SK-N-SH (cell line): ENCODE measurements around the gene SEZ6L2. TPM values are rescaled to one million over a fixed set of nuclear protein-coding genes. Genes with fewer than 3 reads are reported as not detected.
A peak's percentile ranks its signal among the peaks of the same experiment; 100 is the strongest.

Source experiments
- CTCF ChIA-PET: fragments of 300-600, 350-600 bp; formaldehyde crosslinking; extraction: SDS; loops from one replicate; lab custom pipeline; 2021; lab: Yijun Ruan, JAX
- POLR2A ChIA-PET: fragments of 350-600 bp; sonication (Branson Sonifier 250); formaldehyde crosslinking; extraction: SDS; loops from one replicate; lab custom pipeline; 2020; ENCODE audit warnings: antibody characterized with exemption, inconsistent platforms; lab: Yijun Ruan, JAX
- DNase-seq: peaks from one replicate; pipeline ENCODE4 v3.0.0; 2012
- H2AFZ ChIP-seq: fragments of 200-600 bp; sonication (generic); 2 replicates; pipeline ENCODE4 v1.8.1; 2016; ENCODE audit warnings: antibody characterized with exemption, mild to moderate bottlenecking, low read depth
- H3F3A ChIP-seq: fragments of 200-600 bp; sonication (generic); replicated peaks from 2 replicates; pipeline ENCODE3; 2016; ENCODE audit warnings: antibody characterized with exemption, mild to moderate bottlenecking; ENCODE audit not compliant: insufficient read depth
- H3K27ac ChIP-seq, 2 experiments: fragments of 200-500 bp in 1 of 2; fragments of 200-600 bp in 1 of 2; sonication (Bioruptor generic) in 1 of 2; sonication (generic), shearing (Covaris generic) in 1 of 2; 2 replicates each; pipeline versions ENCODE4 v1.5.1 to v1.6.1; 2014 to 2016; ENCODE audit warnings: low read depth in 2 of 2, inconsistent platforms in 1 of 2, low read length in 1 of 2, mild to moderate bottlenecking in 1 of 2, mixed read lengths in 1 of 2
- H3K27me3 ChIP-seq: fragments of 200-600 bp; sonication (generic), shearing (Covaris generic); 2 replicates; pipeline ENCODE4 v1.6.1; 2016; ENCODE audit warnings: mixed run types; ENCODE audit not compliant: insufficient read depth
- H3K36me3 ChIP-seq, 2 experiments: fragments of 200-500 bp in 1 of 2; fragments of 200-600 bp in 1 of 2; sonication (Bioruptor generic) in 1 of 2; sonication (generic) in 1 of 2; replicated peaks in 1 of 2; 2 replicates each; pipeline versions ENCODE3 to v1.5.1; 2014 to 2016; ENCODE audit warnings: low read length in 1 of 2, mild to moderate bottlenecking in 1 of 2; ENCODE audit not compliant: insufficient read depth in 2 of 2, control insufficient read depth in 1 of 2
- H3K4me1 ChIP-seq, 2 experiments: fragments of 200-500 bp in 1 of 2; fragments of 200-600 bp in 1 of 2; sonication (Bioruptor generic) in 1 of 2; sonication (generic), shearing (Covaris generic) in 1 of 2; 2 replicates each; pipeline versions ENCODE4 v1.5.1 to v1.6.1; 2014 to 2016; ENCODE audit warnings: low read depth in 1 of 2, low read length in 1 of 2, mixed run types in 1 of 2; ENCODE audit not compliant: insufficient read depth in 2 of 2, control insufficient read depth in 1 of 2
- H3K4me2 ChIP-seq: fragments of 200-600 bp; sonication (generic), shearing (Covaris generic); 2 replicates; pipeline ENCODE4 v1.6.1; 2017; ENCODE audit warnings: mixed run types
- H3K4me3 ChIP-seq, 2 experiments: fragments of 200-500 bp in 1 of 2; fragments of 200-600 bp in 1 of 2; sonication (Bioruptor generic) in 1 of 2; sonication (generic), shearing (Covaris generic) in 1 of 2; 2 replicates each; pipeline versions ENCODE4 v1.5.1 to v1.8.1; 2014 to 2016; ENCODE audit warnings: low read depth in 2 of 2, inconsistent platforms in 1 of 2, low read length in 1 of 2, mild to moderate bottlenecking in 1 of 2, mixed read lengths in 1 of 2, moderate library complexity in 1 of 2
- H3K79me2 ChIP-seq: fragments of 200-600 bp; sonication (generic); 2 replicates; pipeline ENCODE4 v1.8.1; 2017; ENCODE audit warnings: mild to moderate bottlenecking; ENCODE audit not compliant: insufficient read depth
- H3K9ac ChIP-seq: fragments of 200-600 bp; sonication (generic); 2 replicates; pipeline ENCODE4 v1.6.1; 2017; ENCODE audit warnings: mixed run types
- H3K9me2 ChIP-seq: fragments of 200-600 bp; sonication (generic); 2 replicates; pipeline ENCODE4 v1.6.1; 2017; ENCODE audit warnings: mixed run types
- H3K9me3 ChIP-seq: fragments of 200-600 bp; sonication (generic); 2 replicates; pipeline ENCODE4 v1.6.1; 2017; ENCODE audit warnings: mixed run types, mild to moderate bottlenecking, moderate library complexity
- H4K20me1 ChIP-seq: fragments of 200-600 bp; sonication (generic); 2 replicates; pipeline ENCODE4 v1.6.1; 2017; ENCODE audit warnings: mild to moderate bottlenecking, mixed run types; ENCODE audit not compliant: insufficient read depth
- EP300 ChIP-seq, 2 experiments: IDR thresholded peaks; 2 replicates each; pipeline versions ENCODE4 v1.4.0 to v1.6.1; 2012; ENCODE audit warnings: borderline replicate concordance in 1 of 2, low read depth in 1 of 2, low read length in 1 of 2
- FOSL2 ChIP-seq: IDR thresholded peaks from 2 replicates; pipeline ENCODE4 v1.4.0; 2012; ENCODE audit warnings: low read depth, mild to moderate bottlenecking, moderate library complexity, borderline replicate concordance
- JUND ChIP-seq: IDR thresholded peaks from 2 replicates; pipeline ENCODE4 v1.4.0; 2012
- RXRA ChIP-seq: IDR thresholded peaks from 2 replicates; pipeline ENCODE4 v1.4.0; 2012; ENCODE audit warnings: low read depth, mild to moderate bottlenecking, borderline replicate concordance
- SIN3A ChIP-seq: IDR thresholded peaks from 2 replicates; pipeline ENCODE4 v1.6.1; 2012; ENCODE audit warnings: low read depth, mild to moderate bottlenecking, low read length, moderate library complexity, borderline replicate concordance
- TCF12 ChIP-seq: IDR thresholded peaks from 2 replicates; pipeline ENCODE4 v1.4.0; 2012
- WGBS: methylation state at CpG from one replicate; pipeline ENCODE4 v1.1.6; 2017; ENCODE audit warnings: low lambda C conversion rate; 5-methylcytosine and 5-hydroxymethylcytosine counted together
- polyA plus RNA-seq, 3 experiments: library from polyadenylated mRNA; depleted of rRNA; stranded (reverse); fragments of >200 nt; gene quantifications; 2 replicates each; pipeline ENCODE4 v1.2.3, GENCODE V29; 2012
- TF ChIP-seq, protein P1 (sequence below): IDR thresholded peaks from 2 replicates; pipeline ENCODE4 v1.6.1; 2012; ENCODE audit warnings: mild to moderate bottlenecking, low read depth, low read length, moderate library complexity
- TF ChIP-seq, protein P2 (sequence below): fragments of 150-350 bp; IDR thresholded peaks from 2 replicates; pipeline ENCODE4 v1.6.1; 2017; ENCODE audit warnings: antibody characterized with exemption, low read length, low read depth, borderline replicate concordance
- TF ChIP-seq, protein P3 (sequence below): IDR thresholded peaks from 2 replicates; pipeline ENCODE4 v1.4.0; 2012; ENCODE audit warnings: low read depth

Gene SEZ6L2
- polyA plus RNA-seq, 1 of the 3 experiments (the other 2 are of a cell fraction) = 59.8 TPM

DNA sequence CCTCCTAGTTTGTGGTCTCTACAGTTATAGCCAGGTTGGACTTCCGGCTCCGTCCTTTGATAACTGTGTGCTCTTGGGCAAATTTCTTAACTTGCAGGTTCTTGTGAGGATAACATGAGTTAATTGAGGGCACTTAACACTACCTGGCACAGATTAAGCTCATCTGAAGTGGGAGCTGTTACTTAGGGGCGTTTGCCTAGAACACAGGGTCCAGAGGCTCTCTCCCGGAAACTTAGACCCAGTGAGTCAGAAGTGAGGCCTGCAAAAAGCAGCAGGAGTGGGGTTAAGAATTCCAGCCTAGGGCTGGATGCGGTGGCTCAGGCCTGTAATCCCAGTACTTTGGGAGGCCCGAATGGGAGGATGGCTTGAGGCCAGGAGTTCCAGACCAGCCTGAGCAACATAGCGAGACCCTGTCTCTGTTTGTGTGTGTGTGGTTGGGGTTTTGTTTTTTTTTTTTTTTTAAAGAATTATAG, 77.7 kb downstream of the SEZ6L2 start:
- ChIA-PET POLR2A (interaction anchor here (0.8 kb wide), 1 partner anchor 27 kb away, joined by 3 read pairs; no protein-coding TSS in a partner anchor), CTCF (interaction anchor here (1.0 to 14.0 kb wide), 2 partner anchors 25 to 229 kb away, joined by 3 to 129 read pairs; no protein-coding TSS in a partner anchor)
- H3K79me2 ChIP-seq = peaks cover 86% of the 10 kb centered on the region
- peak overlapping the region; percentile 72 for H3K9ac ChIP-seq
- peaks cover 58% of the 10 kb centered on the region for H3F3A ChIP-seq
- no peaks in the 10 kb centered on the region for H3K27me3 ChIP-seq
- peak overlapping the region; percentile 44 to 97 for H3K27ac ChIP-seq
- peaks cover 6 to 19% of the 10 kb centered on the region in 2 experiments for H3K36me3 ChIP-seq
- H3K9me3 ChIP-seq = no peaks in the 10 kb centered on the region
- H3K9me2 ChIP-seq = no peaks in the 10 kb centered on the region
- peaks cover 36 to 41% of the 10 kb centered on the region in 2 experiments; a peak in 3 of 4 replicates for H3K4me1 ChIP-seq
- TF ChIP-seq, protein P1, sequence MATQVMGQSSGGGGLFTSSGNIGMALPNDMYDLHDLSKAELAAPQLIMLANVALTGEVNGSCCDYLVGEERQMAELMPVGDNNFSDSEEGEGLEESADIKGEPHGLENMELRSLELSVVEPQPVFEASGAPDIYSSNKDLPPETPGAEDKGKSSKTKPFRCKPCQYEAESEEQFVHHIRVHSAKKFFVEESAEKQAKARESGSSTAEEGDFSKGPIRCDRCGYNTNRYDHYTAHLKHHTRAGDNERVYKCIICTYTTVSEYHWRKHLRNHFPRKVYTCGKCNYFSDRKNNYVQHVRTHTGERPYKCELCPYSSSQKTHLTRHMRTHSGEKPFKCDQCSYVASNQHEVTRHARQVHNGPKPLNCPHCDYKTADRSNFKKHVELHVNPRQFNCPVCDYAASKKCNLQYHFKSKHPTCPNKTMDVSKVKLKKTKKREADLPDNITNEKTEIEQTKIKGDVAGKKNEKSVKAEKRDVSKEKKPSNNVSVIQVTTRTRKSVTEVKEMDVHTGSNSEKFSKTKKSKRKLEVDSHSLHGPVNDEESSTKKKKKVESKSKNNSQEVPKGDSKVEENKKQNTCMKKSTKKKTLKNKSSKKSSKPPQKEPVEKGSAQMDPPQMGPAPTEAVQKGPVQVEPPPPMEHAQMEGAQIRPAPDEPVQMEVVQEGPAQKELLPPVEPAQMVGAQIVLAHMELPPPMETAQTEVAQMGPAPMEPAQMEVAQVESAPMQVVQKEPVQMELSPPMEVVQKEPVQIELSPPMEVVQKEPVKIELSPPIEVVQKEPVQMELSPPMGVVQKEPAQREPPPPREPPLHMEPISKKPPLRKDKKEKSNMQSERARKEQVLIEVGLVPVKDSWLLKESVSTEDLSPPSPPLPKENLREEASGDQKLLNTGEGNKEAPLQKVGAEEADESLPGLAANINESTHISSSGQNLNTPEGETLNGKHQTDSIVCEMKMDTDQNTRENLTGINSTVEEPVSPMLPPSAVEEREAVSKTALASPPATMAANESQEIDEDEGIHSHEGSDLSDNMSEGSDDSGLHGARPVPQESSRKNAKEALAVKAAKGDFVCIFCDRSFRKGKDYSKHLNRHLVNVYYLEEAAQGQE = 0 out of 2 replicates have a peak, but pooled peaks have one; percentile 5
- TF ChIP-seq FOSL2 (peak; percentile 61; the same call in 1 of the 2 replicates), SIN3A (0 out of 2 replicates have a peak, but pooled peaks have one; percentile 41), JUND (peak; percentile 50; the same call in 1 of the 2 replicates), RXRA (no peak), TCF12 (0 out of 2 replicates have a peak, but pooled peaks have one; percentile 47), EP300 (IDR thresholded peaks at IDR 0.05; ENCODE audit: borderline replicate concordance in 1 of 2, low read depth in 1 of 2, low read length in 1 of 2) (0 out of 4 replicates have a peak, but pooled peaks of 1 of the 2 experiments have one; percentile 5)
- TF ChIP-seq, protein P2, sequence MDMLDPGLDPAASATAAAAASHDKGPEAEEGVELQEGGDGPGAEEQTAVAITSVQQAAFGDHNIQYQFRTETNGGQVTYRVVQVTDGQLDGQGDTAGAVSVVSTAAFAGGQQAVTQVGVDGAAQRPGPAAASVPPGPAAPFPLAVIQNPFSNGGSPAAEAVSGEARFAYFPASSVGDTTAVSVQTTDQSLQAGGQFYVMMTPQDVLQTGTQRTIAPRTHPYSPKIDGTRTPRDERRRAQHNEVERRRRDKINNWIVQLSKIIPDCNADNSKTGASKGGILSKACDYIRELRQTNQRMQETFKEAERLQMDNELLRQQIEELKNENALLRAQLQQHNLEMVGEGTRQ = no peak
- TF ChIP-seq, protein P3, sequence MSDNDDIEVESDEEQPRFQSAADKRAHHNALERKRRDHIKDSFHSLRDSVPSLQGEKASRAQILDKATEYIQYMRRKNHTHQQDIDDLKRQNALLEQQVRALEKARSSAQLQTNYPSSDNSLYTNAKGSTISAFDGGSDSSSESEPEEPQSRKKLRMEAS = 0 out of 2 replicates have a peak, but pooled peaks have one; percentile 30
- H2AFZ ChIP-seq = no peak overlapping the region
- no peaks in the 10 kb centered on the region for H4K20me1 ChIP-seq
- H3K4me3 ChIP-seq = peak overlapping the region; percentile 59 to 93; a peak in 3 of 4 replicates
- 47% methylated on average over 4 of the region's 7 CpGs for WGBS
- peak overlapping the region; percentile 86 for H3K4me2 ChIP-seq
- no peak for DNase-seq

Other genes starting within 250 kb of the SEZ6L2 start
- gene SPN, start 236.3 kb downstream of the SEZ6L2 start, polyA plus RNA-seq (2012; rRNA removed) = 0.10 and 0.13 TPM in 2 replicates
- gene QPRT, start 220.4 kb downstream of the SEZ6L2 start, polyA plus RNA-seq (2012; rRNA removed) = 12.5 and 12.6 TPM in 2 replicates
- gene C16orf54, start 153.6 kb downstream of the SEZ6L2 start, polyA plus RNA-seq (2012; rRNA removed) = not detected in 2 replicates
- gene ZG16, start 121.3 kb downstream of the SEZ6L2 start, polyA plus RNA-seq (2012; rRNA removed) = not detected in 2 replicates
- gene KIF22, start 108.8 kb downstream of the SEZ6L2 start, polyA plus RNA-seq (2012; rRNA removed) = 63.8 and 64.1 TPM in 2 replicates
- 117 and 163 TPM in 2 replicates for gene MAZ, start 93.0 kb downstream of the SEZ6L2 start, polyA plus RNA-seq (2012; rRNA removed)
- 28.1 and 29.3 TPM in 2 replicates for gene PRRT2, start 87.4 kb downstream of the SEZ6L2 start, polyA plus RNA-seq (2012; rRNA removed)
- gene PAGR1, start 83.4 kb downstream of the SEZ6L2 start, polyA plus RNA-seq (2012; rRNA removed) = 48.5 and 57.7 TPM in 2 replicates
- gene MVP, start 79.1 kb downstream of the SEZ6L2 start, polyA plus RNA-seq (2012; rRNA removed) = 198 and 222 TPM in 2 replicates
- gene CDIPT, start 36.3 kb downstream of the SEZ6L2 start, polyA plus RNA-seq (2012; rRNA removed) = 90.7 and 94.8 TPM in 2 replicates
- gene ASPHD1, start 938 bp upstream of the SEZ6L2 start, polyA plus RNA-seq (2012; rRNA removed) = 29.0 and 35.1 TPM in 2 replicates
- gene KCTD13, start 26.7 kb upstream of the SEZ6L2 start, polyA plus RNA-seq (2012; rRNA removed) = 28.5 and 31.0 TPM in 2 replicates
- 95.0 and 101 TPM in 2 replicates for gene TMEM219, start 62.5 kb upstream of the SEZ6L2 start, polyA plus RNA-seq (2012; rRNA removed)
- gene TAOK2, start 74.3 kb upstream of the SEZ6L2 start, polyA plus RNA-seq (2012; rRNA removed) = 21.9 and 23.1 TPM in 2 replicates
- gene HIRIP3, start 96.1 kb upstream of the SEZ6L2 start, polyA plus RNA-seq (2012; rRNA removed) = 15.4 and 18.9 TPM in 2 replicates
- 43.9 and 46.6 TPM in 2 replicates for gene INO80E, start 96.7 kb upstream of the SEZ6L2 start, polyA plus RNA-seq (2012; rRNA removed)
- gene DOC2A, start 111.5 kb upstream of the SEZ6L2 start, polyA plus RNA-seq (2012; rRNA removed) = 10.3 and 10.4 TPM in 2 replicates
- not detected in 2 replicates for gene C16orf92, start 123.6 kb upstream of the SEZ6L2 start, polyA plus RNA-seq (2012; rRNA removed)
- gene TLCD3B, start 131.7 kb upstream of the SEZ6L2 start, polyA plus RNA-seq (2012; rRNA removed) = 2.3 and 3.8 TPM in 2 replicates
- 437 and 641 TPM in 2 replicates for gene ALDOA, start 166.2 kb upstream of the SEZ6L2 start, polyA plus RNA-seq (2012; rRNA removed)
- gene PPP4C, start 176.4 kb upstream of the SEZ6L2 start, polyA plus RNA-seq (2012; rRNA removed) = 325 and 339 TPM in 2 replicates
- gene TBX6, start 192.4 kb upstream of the SEZ6L2 start, polyA plus RNA-seq (2012; rRNA removed) = 0.16 and 0.18 TPM in 2 replicates
- 24.5 and 36.6 TPM in 2 replicates for gene YPEL3, start 196.7 kb upstream of the SEZ6L2 start, polyA plus RNA-seq (2012; rRNA removed)
- gene GDPD3, start 214.0 kb upstream of the SEZ6L2 start, polyA plus RNA-seq (2012; rRNA removed) = 1.5 and 2.3 TPM in 2 replicates
- gene MAPK3, start 223.7 kb upstream of the SEZ6L2 start, polyA plus RNA-seq (2012; rRNA removed) = 65.6 and 67.3 TPM in 2 replicates